ENCODE measurements around the gene PKNOX1. TPM values are rescaled to one million over a fixed set of nuclear protein-coding genes. Genes with fewer than 3 reads are reported as not detected.
"Not testable (repeated sequence)": the region's sequence is repeated elsewhere in the genome, so short reads cannot be mapped to it uniquely, and the experiment has no call there.

PKNOX1 gene
- total and polyA plus RNA-seq, 9 of the 15 experiments (the other 6 are each of a cell fraction or from before 2014, with no cell fraction given): 8.8 to 25.9 (median 13.2) TPM

GRCh38 chr21:42967616-42968015 is 6.7 kb upstream of the PKNOX1 start:
- POLR2A ChIA-PET: interaction anchor here (0.6 to 1.2 kb wide), 4 partner anchors 46 to 116 kb away, joined by 3 to 6 read pairs (median 4); no protein-coding TSS in a partner anchor
- ATAC-seq: not testable (repeated sequence)
- WGBS (ENCODE audit: insufficient coverage, low coverage, missing lambda C conversion rate): 90% methylated on average over 9 of the region's 9 CpGs

More at GRCh38 chr21:42967616-42968015, 6.7 kb upstream of the PKNOX1 start:
- H3K9me1 ChIP-seq (ENCODE audit: control insufficient read depth, insufficient read depth, low read length); intact Hi-C loops (cut with micrococcal nuclease); BruUV-seq (replicated peaks); FAIRE-seq; H3K9ac ChIP-seq (ENCODE audit: insufficient read depth in 1 of 2, low read depth in 2 of 2, low read length in 2 of 2); H4K20me1 ChIP-seq (replicated peaks; ENCODE audit: control insufficient read depth, insufficient read depth, low read length); H3K27me3 ChIP-seq (ENCODE audit: control insufficient read depth in 2 of 2, insufficient read depth in 2 of 2, low read length in 2 of 2); H3K36me3 ChIP-seq (ENCODE audit: control insufficient read depth, insufficient read depth, low read length); H3K4me2 ChIP-seq (ENCODE audit: insufficient read depth, low read length); DNase-seq (ENCODE audit: extremely low read depth in 1 of 4, low spot score in 3 of 4); H2AFZ ChIP-seq (ENCODE audit: low read depth, low read length); CTCF ChIA-PET (ENCODE audit: low intra/inter-chr PET ratio); H3K79me2 ChIP-seq (ENCODE audit: control insufficient read depth, insufficient read depth, low read length); H3K4me3 ChIP-seq; H3K9me3 ChIP-seq (replicated peaks; ENCODE audit: control insufficient read depth, insufficient read depth, low read depth, low read length); in situ Hi-C loops (cut with MboI); H3K27ac ChIP-seq (ENCODE audit: extremely low read depth, low read depth, low read length): not testable (repeated sequence)
- peak; percentile 27; the same call in 1 of the 2 replicates for TF ChIP-seq ZBTB33 (CRISPR knock-in tag; IDR thresholded peaks at IDR 0.05)
- peaks cover 22 to 27% of the 10 kb centered on the region in 2 experiments for H3K4me1 ChIP-seq (replicated peaks in 1 of 2; ENCODE audit: control insufficient read depth in 2 of 2, insufficient read depth in 2 of 2, low read length in 2 of 2)

Data from K562 (cell line).